OCI-LY7 (cell line): ENCODE data around the gene CXCL9. TPM values are rescaled to one million over a fixed set of nuclear protein-coding genes. Genes with fewer than 3 reads are reported as not detected.
"Not testable (repeated sequence)": the region's sequence is repeated elsewhere in the genome, so short reads cannot be mapped to it uniquely, and the experiment has no call there.

Experiments
- BruUV-seq: library from RNA; stranded (reverse); fragments of 400-500 nt; replicated peaks from 2 replicates; lab custom pipeline; 2021; lab: Mats Ljungman, UMichigan
- CTCF ChIA-PET: fragments of 300-600 bp; sonication (Branson Sonifier 250); formaldehyde crosslinking; loops from one replicate; lab custom pipeline; 2022; ENCODE audit warnings: antibody characterized with exemption; ENCODE audit not compliant: unreplicated experiment; lab: Charles Lee
- POLR2A ChIA-PET: fragments of 300-600 bp; sonication (Branson Sonifier 250); formaldehyde crosslinking; loops from one replicate; lab custom pipeline; 2022; ENCODE audit warnings: antibody characterized with exemption; lab: Charles Lee
- DNase-seq: peaks from one replicate; pipeline ENCODE4 v3.0.0-alpha.2; 2015; ENCODE audit warnings: low spot score
- H2AFZ ChIP-seq: fragments of 200-600 bp; sonication (generic), shearing (Covaris generic); 2 replicates; pipeline ENCODE4 v1.6.1; 2014; ENCODE audit warnings: mild to moderate bottlenecking, antibody characterized with exemption, low read length, moderate library complexity
- H3K27ac ChIP-seq: fragments of 200-600 bp; sonication (generic); 2 replicates; pipeline ENCODE4 v1.5.1; 2014; ENCODE audit warnings: mixed run types, low read depth, mild to moderate bottlenecking, moderate library complexity, low read length, inconsistent platforms; ENCODE audit not compliant: poor library complexity, severe bottlenecking
- H3K36me3 ChIP-seq: fragments of 200-600 bp; sonication (generic); 2 replicates; pipeline ENCODE4 v1.6.1; 2014; ENCODE audit warnings: mild to moderate bottlenecking, antibody characterized with exemption, low read length, moderate library complexity, mixed read lengths; ENCODE audit not compliant: insufficient read depth
- H3K4me1 ChIP-seq: fragments of 200-600 bp; sonication (generic); 2 replicates; pipeline ENCODE4 v1.5.1; 2014; ENCODE audit warnings: mild to moderate bottlenecking, low read length; ENCODE audit not compliant: insufficient read depth, poor library complexity, severe bottlenecking
- H3K4me2 ChIP-seq: fragments of 200-600 bp; sonication (generic); 2 replicates; pipeline ENCODE4 v1.6.1; 2014; ENCODE audit warnings: mild to moderate bottlenecking, low read length
- H3K4me3 ChIP-seq: fragments of 200-600 bp; sonication (generic); 2 replicates; pipeline ENCODE4 v1.5.1; 2014; ENCODE audit warnings: mild to moderate bottlenecking, low read depth, low read length; ENCODE audit not compliant: poor library complexity, severe bottlenecking
- H3K79me2 ChIP-seq: fragments of 200-600 bp; sonication (generic); 2 replicates; pipeline ENCODE4 v1.6.1; 2016; ENCODE audit warnings: low read depth, mild to moderate bottlenecking, low read length, moderate library complexity, mixed read lengths; ENCODE audit not compliant: insufficient read depth
- H3K9me2 ChIP-seq: fragments of 200-600 bp; sonication (generic); 2 replicates; pipeline ENCODE4 v1.6.1; 2016; ENCODE audit warnings: mild to moderate bottlenecking, low read length, mixed read lengths; ENCODE audit not compliant: insufficient read depth
- H3K9me3 ChIP-seq: fragments of 200-600 bp; sonication (generic); 2 replicates; pipeline ENCODE4 v1.6.1; 2014; ENCODE audit warnings: mild to moderate bottlenecking, mixed run types, low read length, mixed read lengths
- H4K20me1 ChIP-seq: fragments of 200-600 bp; sonication (generic); 2 replicates; pipeline ENCODE4 v1.6.1; 2014; ENCODE audit warnings: mild to moderate bottlenecking, antibody characterized with exemption, low read length, moderate library complexity, mixed read lengths; ENCODE audit not compliant: insufficient read depth
- CTCF ChIP-seq: fragments of 200-600 bp; sonication (generic); conservative IDR thresholded peaks from 2 replicates; pipeline ENCODE4 v1.5.1; 2014; ENCODE audit warnings: mild to moderate bottlenecking, antibody characterized with exemption, low read length, moderate library complexity, mixed read lengths
- EZH2phosphoT487 ChIP-seq: fragments of 200-600 bp; sonication (generic); IDR thresholded peaks from 2 replicates; pipeline ENCODE4 v1.6.1; 2018; ENCODE audit warnings: low read depth, borderline replicate concordance, mild to moderate bottlenecking, mixed run types, antibody characterized with exemption, low read length, moderate library complexity, mixed read lengths
- intact Hi-C: fragments of 100-400 bp; cut with micrococcal nuclease; formaldehyde crosslinking; loops from one replicate; pipeline ENCODE4 v1.10.0; 2022; ENCODE audit not compliant: unreplicated experiment
- total RNA-seq, 2 experiments: library from RNA; depleted of rRNA in 1 of 2; stranded (reverse); fragments of >200 nt in 1 of 2; shearing (Covaris generic) in 1 of 2; gene quantifications; 2 replicates each; pipeline ENCODE4 v1.2.3, GENCODE V29; 2014 to 2022

Gene CXCL9
- total RNA-seq, 2 experiments from 2014 or later, result 0.13 TPM; not detected in 1

DNA sequence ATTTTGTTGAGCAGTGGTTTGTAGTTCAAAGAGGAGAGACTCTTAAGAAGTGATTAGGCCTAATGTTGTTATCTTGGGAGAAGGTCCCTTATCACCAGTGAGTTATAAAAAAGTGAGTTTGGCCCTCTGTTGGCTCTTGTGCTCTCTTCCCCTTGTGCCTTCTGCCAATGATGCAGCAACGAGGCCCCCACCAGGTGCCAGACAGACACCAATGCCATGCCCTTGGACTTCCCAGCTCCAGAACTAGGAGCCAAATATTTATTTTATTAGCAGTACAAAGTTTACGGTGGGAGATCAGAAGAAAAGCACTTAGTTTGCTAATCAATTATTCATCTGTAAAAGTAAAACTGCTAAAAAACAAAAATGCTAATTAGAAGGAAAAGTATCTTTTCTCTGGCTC lies 43.8 kb downstream of the CXCL9 start:
- Histone ChIP-seq H3K36me3 (peaks cover 96% of the 10 kb centered on the region), H3K9me3 (peaks cover 11% of the 10 kb centered on the region; the same call in 1 of the 2 replicates), H3K4me1 (no peaks in the 10 kb centered on the region), H3K4me3 (no peak overlapping the region), H4K20me1 (no peaks in the 10 kb centered on the region), H3K79me2 (no peaks in the 10 kb centered on the region), H2AFZ (no peak overlapping the region), H3K9me2 (no peaks in the 10 kb centered on the region), H3K27ac (no peak overlapping the region), H3K4me2 (no peak overlapping the region)
- ChIA-PET CTCF (no interaction called here), POLR2A (no interaction called here)
- TF ChIP-seq EZH2phosphoT487 (no peak), CTCF (no peak)
- BruUV-seq, result no TSS peak
- DNase-seq, result no peak
- intact Hi-C loops, result no loop called here

GRCh38 chr4:75962072-75962471 lies 45.2 kb downstream of the CXCL9 start:
- H3K4me3 ChIP-seq, H3K79me2 ChIP-seq, H3K27ac ChIP-seq, H3K4me2 ChIP-seq, H3K9me2 ChIP-seq, BruUV-seq, H2AFZ ChIP-seq, intact Hi-C loops, H3K4me1 ChIP-seq, DNase-seq, CTCF ChIA-PET, H4K20me1 ChIP-seq, POLR2A ChIA-PET: not testable (repeated sequence)
- Histone ChIP-seq H3K36me3 (peaks cover 96% of the 10 kb centered on the region), H3K9me3 (peaks cover 11% of the 10 kb centered on the region; the same call in 1 of the 2 replicates)

DNA sequence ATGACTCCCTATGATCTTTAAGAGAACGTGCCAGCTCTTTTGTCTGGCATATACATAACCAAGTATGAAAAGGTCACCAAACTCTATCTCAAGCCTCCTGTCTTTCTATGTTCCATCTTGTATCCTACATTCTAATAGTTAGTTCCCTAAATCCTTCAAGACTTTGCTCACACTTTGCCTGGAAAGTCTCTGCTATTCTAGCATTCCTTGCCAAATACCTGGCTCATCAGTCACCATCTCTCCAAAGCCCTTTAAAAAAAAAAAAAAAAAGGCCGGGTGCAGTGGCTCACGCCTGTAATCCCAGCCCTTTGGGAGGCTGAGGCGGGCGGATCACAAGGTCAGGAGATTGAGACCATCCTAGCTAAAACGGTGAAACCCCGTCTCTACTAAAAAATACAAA lies 48.8 kb downstream of the CXCL9 start:
- peaks cover 94% of the 10 kb centered on the region for H3K36me3 ChIP-seq
- intact Hi-C loops, H3K27ac ChIP-seq, H4K20me1 ChIP-seq, H2AFZ ChIP-seq, H3K9me3 ChIP-seq, H3K79me2 ChIP-seq, H3K4me2 ChIP-seq, H3K9me2 ChIP-seq, DNase-seq, H3K4me3 ChIP-seq, CTCF ChIA-PET, POLR2A ChIA-PET, BruUV-seq, H3K4me1 ChIP-seq: not testable (repeated sequence)

- H3K9me2 ChIP-seq, POLR2A ChIA-PET, DNase-seq, H3K4me1 ChIP-seq, H2AFZ ChIP-seq, BruUV-seq, CTCF ChIA-PET, H4K20me1 ChIP-seq, H3K9me3 ChIP-seq, H3K27ac ChIP-seq, H3K4me2 ChIP-seq, H3K4me3 ChIP-seq, intact Hi-C loops, H3K79me2 ChIP-seq: not testable (repeated sequence)
- H3K36me3 ChIP-seq, result peaks cover 97% of the 10 kb centered on the region
Measured at GRCh38 chr4:75954811-75955210, 52.5 kb downstream of the CXCL9 start.
